OCI-LY1 (cell line): Measurements from ENCODE around the gene DNAH7.

Source experiments
- CTCF ChIP-seq: fragments of 200-600 bp; sonication (generic), shearing (Covaris generic); IDR thresholded peaks from 2 replicates; pipeline ENCODE4 v1.5.1; 2017; ENCODE audit warnings: mild to moderate bottlenecking, antibody characterized with exemption, low read length, moderate library complexity, mixed read lengths
- EZH2 ChIP-seq: fragments of 200-600 bp; sonication (generic), shearing (Covaris generic); IDR thresholded peaks from 2 replicates; pipeline ENCODE4 v1.8.0; 2017; ENCODE audit warnings: borderline replicate concordance, mixed run types, mild to moderate bottlenecking, antibody characterized with exemption, low read length, moderate library complexity, mixed read lengths

GRCh38 chr2:196088203-196088602, 19.6 kb upstream of the DNAH7 start:
- TF ChIP-seq CTCF (no peak), EZH2 (no peak)
